Gastroesophageal sphincter (tissue), 4 donors: ENCODE measurements around the gene DHRS4. TPM values are rescaled to one million over a fixed set of nuclear protein-coding genes. Genes with fewer than 3 reads are reported as not detected.

Experiments used
- ATAC-seq: fragments of 150-250 bp; one replicate; pipeline ENCODE4 v1.9.1; 2016; ENCODE audit warnings: mild to moderate bottlenecking, moderate library complexity
- H3K27ac ChIP-seq, 4 donors: fragments of 200-600 bp; sonication (generic) in 3 of 4; 1 replicate in 3 of 4; 2 replicates in 1 of 4; pipeline ENCODE4 v1.5.1; 2016 to 2019
- H3K27me3 ChIP-seq: fragments of 200-600 bp; sonication (generic); one replicate; pipeline ENCODE4 v1.5.1; 2019
- H3K36me3 ChIP-seq, 2 donors: fragments of 200-600 bp; sonication (generic); one replicate each; pipeline ENCODE4 v1.5.1; 2019; ENCODE audit warnings: control low read depth in 1 of 2
- H3K4me1 ChIP-seq, 3 donors: fragments of 200-600 bp; sonication (generic); 1 replicate in 2 of 3; 2 replicates in 1 of 3; pipeline ENCODE4 v1.5.1; 2016 to 2019; ENCODE audit warnings: control low read depth in 2 of 3
- H3K4me3 ChIP-seq, 2 donors: fragments of 200-600 bp; sonication (generic); one replicate each; pipeline ENCODE4 v1.5.1; 2019; ENCODE audit warnings: mild to moderate bottlenecking in 1 of 2, moderate library complexity in 1 of 2
- H3K9me3 ChIP-seq, 3 donors: fragments of 200-600 bp; sonication (generic); one replicate each; pipeline ENCODE4 v1.5.1; 2017 to 2019; ENCODE audit warnings: control low read depth in 2 of 3
- EP300 ChIP-seq: sonication (generic); formaldehyde crosslinking; IDR thresholded peaks from one replicate; pipeline ENCODE4 v1.6.1; 2017; ENCODE audit warnings: antibody characterized with exemption, mild to moderate bottlenecking
- POLR2A ChIP-seq, 2 donors: fragments of 450-650 bp; IDR thresholded peaks; one replicate each; pipeline ENCODE4 v1.6.1; 2017; ENCODE audit warnings: antibody characterized with exemption in 2 of 2, mild to moderate bottlenecking in 2 of 2, moderate library complexity in 1 of 2
- POLR2AphosphoS5 ChIP-seq: sonication (generic); formaldehyde crosslinking; IDR thresholded peaks from one replicate; pipeline ENCODE4 v1.6.1; 2017; ENCODE audit warnings: antibody characterized with exemption
- WGBS, 2 donors: methylation state at CpG; one replicate each; pipeline ENCODE4 v1.1.5; 2018; ENCODE audit warnings: low coverage in 1 of 2; 5-methylcytosine and 5-hydroxymethylcytosine counted together
- total RNA-seq, 4 donors: library from RNA; depleted of rRNA; stranded (reverse); fragments of >200 nt; gene quantifications; one replicate each; pipeline ENCODE4 v1.1.0, GENCODE V29; 2016
- TF ChIP-seq, protein P1 (sequence below), 4 experiments: fragments of 200-600 bp in 2 of 4; fragments of 450-650 bp in 2 of 4; sonication (generic) in 1 of 4; IDR thresholded peaks; one replicate each; pipeline ENCODE4 v1.5.1; 2017 to 2019; ENCODE audit warnings: antibody characterized with exemption in 4 of 4, mild to moderate bottlenecking in 2 of 4, moderate library complexity in 2 of 4

The DHRS4 gene
- total RNA-seq, 4 donors from 2014 or later: 30.4 to 55.9 (median 37.1) TPM

DNA sequence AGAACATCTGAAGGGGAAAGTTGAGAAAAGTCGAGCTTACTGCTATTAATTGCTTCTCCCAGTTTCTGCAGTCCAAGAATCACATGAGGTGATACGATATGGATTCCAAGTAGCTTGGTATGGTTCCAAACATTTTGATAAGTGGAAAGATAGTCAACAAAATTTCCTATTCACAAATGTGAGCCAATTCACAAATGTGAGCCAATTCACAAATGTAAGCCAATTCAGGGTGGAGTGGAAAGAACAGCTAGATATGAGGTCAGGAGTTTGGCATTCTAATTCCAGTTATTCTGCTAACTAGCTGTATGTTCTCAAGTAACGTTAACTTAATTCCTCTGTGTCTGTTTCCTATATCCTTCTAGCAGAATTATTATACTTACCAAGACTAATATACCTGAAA, 37.6 kb upstream of the DHRS4 start:
- Histone ChIP-seq H3K4me1 (peaks cover 0 to 4% (median 0%) of the 10 kb centered on the region in 3 donors), H3K9me3 (no peaks in the 10 kb centered on the region), H3K27ac (peak overlapping the region in 3 of 4 donors; percentile 46 to 63 (median 57)), H3K36me3 (no peaks in the 10 kb centered on the region), H3K27me3 (no peaks in the 10 kb centered on the region), H3K4me3 (no peak overlapping the region)
- WGBS, 2 donors: 10 to 44% methylated on average over 3 of the region's 3 CpGs
- ATAC-seq: peak; percentile 76
- no peak for TF ChIP-seq EP300
- TF ChIP-seq, protein P1, sequence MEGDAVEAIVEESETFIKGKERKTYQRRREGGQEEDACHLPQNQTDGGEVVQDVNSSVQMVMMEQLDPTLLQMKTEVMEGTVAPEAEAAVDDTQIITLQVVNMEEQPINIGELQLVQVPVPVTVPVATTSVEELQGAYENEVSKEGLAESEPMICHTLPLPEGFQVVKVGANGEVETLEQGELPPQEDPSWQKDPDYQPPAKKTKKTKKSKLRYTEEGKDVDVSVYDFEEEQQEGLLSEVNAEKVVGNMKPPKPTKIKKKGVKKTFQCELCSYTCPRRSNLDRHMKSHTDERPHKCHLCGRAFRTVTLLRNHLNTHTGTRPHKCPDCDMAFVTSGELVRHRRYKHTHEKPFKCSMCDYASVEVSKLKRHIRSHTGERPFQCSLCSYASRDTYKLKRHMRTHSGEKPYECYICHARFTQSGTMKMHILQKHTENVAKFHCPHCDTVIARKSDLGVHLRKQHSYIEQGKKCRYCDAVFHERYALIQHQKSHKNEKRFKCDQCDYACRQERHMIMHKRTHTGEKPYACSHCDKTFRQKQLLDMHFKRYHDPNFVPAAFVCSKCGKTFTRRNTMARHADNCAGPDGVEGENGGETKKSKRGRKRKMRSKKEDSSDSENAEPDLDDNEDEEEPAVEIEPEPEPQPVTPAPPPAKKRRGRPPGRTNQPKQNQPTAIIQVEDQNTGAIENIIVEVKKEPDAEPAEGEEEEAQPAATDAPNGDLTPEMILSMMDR (IDR thresholded peaks at IDR 0.05): no peak
- no peak for TF ChIP-seq POLR2A (IDR thresholded peaks at IDR 0.05)
- TF ChIP-seq POLR2AphosphoS5: no peak

- Histone ChIP-seq H3K36me3 (no peaks in the 10 kb centered on the region), H3K27ac (peak overlapping the region in 3 of 4 donors; percentile 46 to 63 (median 57)), H3K4me1 (peaks cover 0 to 4% (median 0%) of the 10 kb centered on the region in 3 donors), H3K9me3 (no peaks in the 10 kb centered on the region), H3K4me3 (no peak overlapping the region), H3K27me3 (no peaks in the 10 kb centered on the region)
- ATAC-seq: no peak
- 36 to 51% methylated on average over 4 to 5 of the region's 5 CpGs for WGBS, 2 donors
- TF ChIP-seq POLR2A (IDR thresholded peaks at IDR 0.05): no peak
- TF ChIP-seq EP300: no peak
- TF ChIP-seq, protein P1 (IDR thresholded peaks at IDR 0.05): no peak
- no peak for TF ChIP-seq POLR2AphosphoS5
Observed at GRCh38 chr14:23916446-23916845, 37.1 kb upstream of the DHRS4 start.

DNA sequence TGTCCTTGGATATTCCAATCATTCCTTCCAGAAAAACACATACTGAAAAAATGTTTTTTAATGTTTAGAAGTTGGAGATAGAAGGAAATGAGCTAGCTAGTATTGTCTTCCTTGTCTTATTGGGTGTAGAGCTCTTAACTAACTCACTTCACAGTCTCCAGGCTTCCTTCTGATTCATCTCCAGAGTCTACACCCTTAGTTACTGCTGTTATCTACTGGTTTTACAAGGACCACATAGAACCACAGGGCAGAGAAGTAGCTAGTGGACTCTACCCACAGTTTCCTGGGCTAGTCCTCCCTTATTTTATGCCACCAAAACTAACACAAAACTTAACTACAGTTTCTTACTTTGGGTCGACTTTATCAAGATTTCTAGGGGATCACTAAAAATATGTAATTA, 31.0 kb upstream of the DHRS4 start:
- H3K36me3 ChIP-seq: no peaks in the 10 kb centered on the region
- ATAC-seq: no peak
- WGBS, 2 donors: 83 to 100% methylated on average over 1 of the region's 1 CpG

GRCh38 chr14:23925523-23926075, 28.0 kb upstream of the DHRS4 start:
- peaks cover 0 to 13% (median 3%) of the 10 kb centered on the region in 3 donors for H3K4me1 ChIP-seq
- H3K36me3 ChIP-seq: no peaks in the 10 kb centered on the region
- ATAC-seq: no peak
- 100% methylated on average over 3 of the region's 7 CpGs for WGBS, 2 donors
- no peaks in the 10 kb centered on the region for H3K9me3 ChIP-seq
- TF ChIP-seq POLR2AphosphoS5: no peak
- no peak for TF ChIP-seq POLR2A (IDR thresholded peaks at IDR 0.05)
- H3K27me3 ChIP-seq: no peaks in the 10 kb centered on the region
- no peak overlapping the region for H3K4me3 ChIP-seq
- H3K27ac ChIP-seq: no peak overlapping the region

More for the DNA sequence above, 31.0 kb upstream of the DHRS4 start:
- Histone ChIP-seq H3K9me3 (no peaks in the 10 kb centered on the region), H3K27ac (no peak overlapping the region), H3K4me3 (no peak overlapping the region), H3K27me3 (no peaks in the 10 kb centered on the region), H3K4me1 (no peaks in the 10 kb centered on the region)
- TF ChIP-seq, protein P1 (IDR thresholded peaks at IDR 0.05): no peak
- TF ChIP-seq POLR2A (IDR thresholded peaks at IDR 0.05) (no peak), POLR2AphosphoS5 (no peak), EP300 (no peak)

DNA sequence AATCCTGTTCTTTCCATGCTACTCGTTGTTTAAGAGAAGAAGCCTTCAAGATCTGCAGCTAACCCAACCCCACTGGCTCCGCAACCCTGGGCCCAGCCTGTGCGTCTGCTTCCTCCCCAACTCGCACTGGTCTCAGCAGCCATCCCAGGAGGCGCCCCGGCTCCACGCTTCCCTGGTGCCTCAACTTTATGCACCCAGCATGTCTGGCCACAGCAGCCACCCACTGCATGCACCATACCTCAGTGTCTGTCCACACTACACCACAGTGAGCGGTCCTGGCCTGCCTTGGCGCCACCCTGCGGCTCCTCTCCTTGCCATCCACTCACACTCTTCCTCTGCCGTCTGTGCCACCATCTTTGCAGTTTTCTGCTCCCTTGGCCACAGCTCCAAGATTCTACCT, 27.0 kb upstream of the DHRS4 start:
- Histone ChIP-seq H3K9me3 (no peaks in the 10 kb centered on the region), H3K36me3 (no peaks in the 10 kb centered on the region), H3K4me3 (no peak overlapping the region), H3K4me1 (peaks cover 3 to 20% (median 4%) of the 10 kb centered on the region in 3 donors), H3K27ac (no peak overlapping the region), H3K27me3 (no peaks in the 10 kb centered on the region)
- no peak for ATAC-seq
- TF ChIP-seq POLR2A (IDR thresholded peaks at IDR 0.05) (no peak), POLR2AphosphoS5 (no peak), EP300 (no peak)
- TF ChIP-seq, protein P1 (IDR thresholded peaks at IDR 0.05): no peak
- 91 to 95% methylated on average over 4 to 11 of the region's 11 CpGs for WGBS, 2 donors
